SK-N-MC (cell line): ENCODE measurements around the gene WDR90.

Source experiments
- EZH2 ChIP-seq: fragments of 200-600 bp; sonication (generic); IDR thresholded peaks from one replicate; pipeline ENCODE4 v1.6.1; 2017; ENCODE audit warnings: antibody characterized with exemption
- FOXP2 ChIP-seq: optimal IDR thresholded peaks from 2 replicates; pipeline ENCODE3; 2011; ENCODE audit warnings: mild to moderate bottlenecking, moderate library complexity; ENCODE audit not compliant: insufficient read depth; ENCODE audit errors: extremely low read length, control extremely low read depth
- POLR2AphosphoS5 ChIP-seq: IDR thresholded peaks from 2 replicates; pipeline ENCODE4 v1.6.1; 2012; ENCODE audit warnings: mild to moderate bottlenecking, low read depth, low read length, borderline replicate concordance

GRCh38 chr16:648071-648780 lies 939 bp upstream of the WDR90 start:
- TF ChIP-seq EZH2, result no peak
- TF ChIP-seq POLR2AphosphoS5, result no peak; the same call in 1 of the 2 replicates
- no peak for TF ChIP-seq FOXP2
